HUES48 (cell line): Measurements from ENCODE around the gene KANSL1.

ENCODE experiments used
- H3K27ac ChIP-seq: one replicate; pipeline ENCODE4 v1.7.0; 2013; ENCODE audit warnings: low read depth, low read length, inconsistent platforms
- H3K27me3 ChIP-seq: 2 replicates; pipeline ENCODE4 v1.6.1; 2013; ENCODE audit warnings: mild to moderate bottlenecking, low read length; ENCODE audit not compliant: control insufficient read depth, insufficient read depth
- H3K36me3 ChIP-seq: 2 replicates; pipeline ENCODE4 v1.6.1; 2013; ENCODE audit warnings: low read length; ENCODE audit not compliant: control insufficient read depth, insufficient read depth
- H3K4me1 ChIP-seq: 2 replicates; pipeline ENCODE4 v1.6.1; 2013; ENCODE audit warnings: mild to moderate bottlenecking, low read length; ENCODE audit not compliant: control insufficient read depth, insufficient read depth
- H3K4me3 ChIP-seq: 2 replicates; pipeline ENCODE4 v1.5.1; 2013; ENCODE audit warnings: mild to moderate bottlenecking, low read depth, low read length
- H3K9ac ChIP-seq: 2 replicates; pipeline ENCODE4 v1.6.1; 2013; ENCODE audit warnings: mild to moderate bottlenecking, low read depth, low read length, moderate library complexity
- H3K9me3 ChIP-seq: 2 replicates; pipeline ENCODE4 v1.6.1; 2013; ENCODE audit warnings: low read length; ENCODE audit not compliant: control insufficient read depth, insufficient read depth

KANSL1 gene

GRCh38 chr17:45985447-45985846 lies 207.8 kb downstream of the KANSL1 start:
- Histone ChIP-seq H3K36me3 (no peaks in the 10 kb centered on the region), H3K4me3 (no peak overlapping the region), H3K9ac (no peak overlapping the region), H3K4me1 (no peaks in the 10 kb centered on the region), H3K27me3 (no peaks in the 10 kb centered on the region), H3K27ac (no peak overlapping the region), H3K9me3 (no peaks in the 10 kb centered on the region)

- no peaks in the 10 kb centered on the region for H3K36me3 ChIP-seq
- H3K27me3 ChIP-seq = no peaks in the 10 kb centered on the region
- H3K9ac ChIP-seq = no peak overlapping the region
- no peaks in the 10 kb centered on the region for H3K4me1 ChIP-seq
- no peaks in the 10 kb centered on the region for H3K9me3 ChIP-seq
- no peak overlapping the region for H3K4me3 ChIP-seq
- no peak overlapping the region for H3K27ac ChIP-seq
Measured at GRCh38 chr17:45984368-45984767, 208.9 kb downstream of the KANSL1 start.

- Histone ChIP-seq H3K9ac (no peak overlapping the region), H3K27me3 (no peaks in the 10 kb centered on the region), H3K36me3 (no peaks in the 10 kb centered on the region), H3K27ac (no peak overlapping the region), H3K4me1 (no peaks in the 10 kb centered on the region), H3K4me3 (no peak overlapping the region), H3K9me3 (no peaks in the 10 kb centered on the region)
Measured at GRCh38 chr17:45983614-45984310, 209.5 kb downstream of the KANSL1 start.

- Histone ChIP-seq H3K27ac (no peak overlapping the region), H3K4me1 (no peaks in the 10 kb centered on the region), H3K9ac (no peak overlapping the region), H3K4me3 (no peak overlapping the region), H3K9me3 (no peaks in the 10 kb centered on the region), H3K36me3 (no peaks in the 10 kb centered on the region), H3K27me3 (no peaks in the 10 kb centered on the region)
Measured at GRCh38 chr17:45982791-45983613, 210.2 kb downstream of the KANSL1 start.

- H3K4me3 ChIP-seq = no peak overlapping the region
- H3K27ac ChIP-seq = no peak overlapping the region
- no peak overlapping the region for H3K9ac ChIP-seq
- no peaks in the 10 kb centered on the region for H3K4me1 ChIP-seq
- no peaks in the 10 kb centered on the region for H3K9me3 ChIP-seq
- no peaks in the 10 kb centered on the region for H3K27me3 ChIP-seq
- H3K36me3 ChIP-seq = no peaks in the 10 kb centered on the region
Measured at GRCh38 chr17:45981306-45981705, 211.9 kb downstream of the KANSL1 start.

GRCh38 chr17:45980855-45981254 lies 212.4 kb downstream of the KANSL1 start:
- Histone ChIP-seq H3K4me1 (no peaks in the 10 kb centered on the region), H3K9me3 (no peaks in the 10 kb centered on the region), H3K27me3 (no peaks in the 10 kb centered on the region), H3K36me3 (no peaks in the 10 kb centered on the region), H3K9ac (no peak overlapping the region), H3K4me3 (no peak overlapping the region), H3K27ac (no peak overlapping the region)
